ENCODE measurements around the gene MBOAT2.

MBOAT2 gene

GRCh38 chr2:9032536-9033255 is 29.2 kb upstream of the MBOAT2 start:
- no peak for DNase-seq
- Histone ChIP-seq H2BK15ac (ENCODE audit: low read depth, poor library complexity, severe bottlenecking) (no peak overlapping the region), H3K18ac (ENCODE audit: low read depth in 1 of 2, low read length in 2 of 2) (no peak overlapping the region), H2BK5ac (ENCODE audit: low read depth, low read length, poor library complexity, severe bottlenecking) (no peak overlapping the region), H2AFZ (ENCODE audit: low read depth, low read length) (no peak overlapping the region), H3K9me3 (ENCODE audit: control insufficient read depth, low read length) (no peaks in the 10 kb centered on the region), H2BK12ac (ENCODE audit: low read length in 2 of 2) (no peak overlapping the region), H3K14ac (ENCODE audit: low read length in 2 of 2) (no peak overlapping the region), H3K4me3 (ENCODE audit: insufficient read depth in 1 of 2, low read depth in 1 of 2, low read length in 2 of 2) (no peak overlapping the region), H2AK5ac (ENCODE audit: low read length, severe bottlenecking) (no peak overlapping the region), H3K4me2 (ENCODE audit: low read length, poor library complexity, severe bottlenecking) (no peak overlapping the region), H3K27ac (ENCODE audit: low read length, poor library complexity, severe bottlenecking) (no peak overlapping the region), H4K8ac (ENCODE audit: low read length) (no peak overlapping the region), H3K4ac (ENCODE audit: low read depth in 1 of 2, low read length in 2 of 2) (no peak overlapping the region), H3K23ac (ENCODE audit: low read length in 2 of 2) (no peak overlapping the region), H2BK120ac (ENCODE audit: low read depth, low read length) (no peak overlapping the region), H3K9ac (ENCODE audit: low read length) (no peak overlapping the region), H3K79me1 (replicated peaks; ENCODE audit: low read length, poor library complexity, severe bottlenecking) (no peaks in the 10 kb centered on the region), H3K36me3 (ENCODE audit: control insufficient read depth in 1 of 2, insufficient read depth in 2 of 2, low read depth in 1 of 2, low read length in 2 of 2) (no peaks in the 10 kb centered on the region), H3K4me1 (ENCODE audit: control insufficient read depth, insufficient read depth, low read depth, low read length) (peaks cover 5% of the 10 kb centered on the region), H3K27me3 (ENCODE audit: control insufficient read depth in 1 of 2, insufficient read depth in 1 of 2, low read length in 2 of 2) (no peaks in the 10 kb centered on the region), H4K91ac (ENCODE audit: low read length) (no peak overlapping the region)
- WGBS, result 92% methylated on average over 3 of the region's 3 CpGs

GRCh38 chr2:9032121-9032520 is 28.6 kb upstream of the MBOAT2 start:
- no peaks in the 10 kb centered on the region for H3K79me1 ChIP-seq (replicated peaks; ENCODE audit: low read length, poor library complexity, severe bottlenecking)
- no peak overlapping the region for H3K4me2 ChIP-seq (ENCODE audit: low read length, poor library complexity, severe bottlenecking)
- H3K14ac ChIP-seq (ENCODE audit: low read length in 2 of 2), result no peak overlapping the region
- no peak overlapping the region for H3K4me3 ChIP-seq (ENCODE audit: insufficient read depth in 1 of 2, low read depth in 1 of 2, low read length in 2 of 2)
- no peak overlapping the region for H4K91ac ChIP-seq (ENCODE audit: low read length)
- no peak overlapping the region for H2AFZ ChIP-seq (ENCODE audit: low read depth, low read length)
- no peak overlapping the region for H2BK12ac ChIP-seq (ENCODE audit: low read length in 2 of 2)
- H3K36me3 ChIP-seq (ENCODE audit: control insufficient read depth in 1 of 2, insufficient read depth in 2 of 2, low read depth in 1 of 2, low read length in 2 of 2), result no peaks in the 10 kb centered on the region
- no peak overlapping the region for H3K4ac ChIP-seq (ENCODE audit: low read depth in 1 of 2, low read length in 2 of 2)
- no peak overlapping the region for H2BK5ac ChIP-seq (ENCODE audit: low read depth, low read length, poor library complexity, severe bottlenecking)
- no peak overlapping the region for H2BK120ac ChIP-seq (ENCODE audit: low read depth, low read length)
- H3K18ac ChIP-seq (ENCODE audit: low read depth in 1 of 2, low read length in 2 of 2), result no peak overlapping the region
- H2BK15ac ChIP-seq (ENCODE audit: low read depth, poor library complexity, severe bottlenecking), result no peak overlapping the region
- peaks cover 5% of the 10 kb centered on the region for H3K4me1 ChIP-seq (ENCODE audit: control insufficient read depth, insufficient read depth, low read depth, low read length)
- no peak for DNase-seq
- H4K8ac ChIP-seq (ENCODE audit: low read length), result no peak overlapping the region
- no peak overlapping the region for H2AK5ac ChIP-seq (ENCODE audit: low read length, severe bottlenecking)
- 84% methylated on average over 5 of the region's 6 CpGs for WGBS
- no peak overlapping the region for H3K27ac ChIP-seq (ENCODE audit: low read length, poor library complexity, severe bottlenecking)
- H3K27me3 ChIP-seq (ENCODE audit: control insufficient read depth in 1 of 2, insufficient read depth in 1 of 2, low read length in 2 of 2), result no peaks in the 10 kb centered on the region
- H3K9ac ChIP-seq (ENCODE audit: low read length), result no peak overlapping the region
- no peak overlapping the region for H3K23ac ChIP-seq (ENCODE audit: low read length in 2 of 2)
- H3K9me3 ChIP-seq (ENCODE audit: control insufficient read depth, low read length), result no peaks in the 10 kb centered on the region

- Histone ChIP-seq H2BK120ac (ENCODE audit: low read depth, low read length) (no peak overlapping the region), H3K9ac (ENCODE audit: low read length) (no peak overlapping the region), H3K27ac (ENCODE audit: low read length, poor library complexity, severe bottlenecking) (no peak overlapping the region), H3K4me3 (ENCODE audit: insufficient read depth in 1 of 2, low read depth in 1 of 2, low read length in 2 of 2) (no peak overlapping the region), H3K14ac (ENCODE audit: low read length in 2 of 2) (no peak overlapping the region), H3K27me3 (ENCODE audit: control insufficient read depth in 1 of 2, insufficient read depth in 1 of 2, low read length in 2 of 2) (no peaks in the 10 kb centered on the region), H2AFZ (ENCODE audit: low read depth, low read length) (no peak overlapping the region), H4K91ac (ENCODE audit: low read length) (no peak overlapping the region), H3K79me1 (replicated peaks; ENCODE audit: low read length, poor library complexity, severe bottlenecking) (no peaks in the 10 kb centered on the region), H3K36me3 (ENCODE audit: control insufficient read depth in 1 of 2, insufficient read depth in 2 of 2, low read depth in 1 of 2, low read length in 2 of 2) (no peaks in the 10 kb centered on the region), H4K8ac (ENCODE audit: low read length) (no peak overlapping the region), H2BK15ac (ENCODE audit: low read depth, poor library complexity, severe bottlenecking) (no peak overlapping the region), H3K9me3 (ENCODE audit: control insufficient read depth, low read length) (no peaks in the 10 kb centered on the region), H2AK5ac (ENCODE audit: low read length, severe bottlenecking) (no peak overlapping the region), H3K4me1 (ENCODE audit: control insufficient read depth, insufficient read depth, low read depth, low read length) (peaks cover 5% of the 10 kb centered on the region), H2BK5ac (ENCODE audit: low read depth, low read length, poor library complexity, severe bottlenecking) (no peak overlapping the region), H3K4me2 (ENCODE audit: low read length, poor library complexity, severe bottlenecking) (no peak overlapping the region), H2BK12ac (ENCODE audit: low read length in 2 of 2) (no peak overlapping the region), H3K18ac (ENCODE audit: low read depth in 1 of 2, low read length in 2 of 2) (no peak overlapping the region), H3K23ac (ENCODE audit: low read length in 2 of 2) (no peak overlapping the region), H3K4ac (ENCODE audit: low read depth in 1 of 2, low read length in 2 of 2) (no peak overlapping the region)
- DNase-seq, result peak; percentile 13
Observed at GRCh38 chr2:9031246-9031645, 27.8 kb upstream of the MBOAT2 start.

GRCh38 chr2:9030841-9031240 is 27.4 kb upstream of the MBOAT2 start:
- peak; percentile 23 for DNase-seq
- H2AK5ac ChIP-seq (ENCODE audit: low read length, severe bottlenecking), result no peak overlapping the region
- H4K8ac ChIP-seq (ENCODE audit: low read length), result no peak overlapping the region
- no peaks in the 10 kb centered on the region for H3K9me3 ChIP-seq (ENCODE audit: control insufficient read depth, low read length)
- no peak overlapping the region for H3K27ac ChIP-seq (ENCODE audit: low read length, poor library complexity, severe bottlenecking)
- 92% methylated on average over 3 of the region's 4 CpGs for WGBS
- H4K91ac ChIP-seq (ENCODE audit: low read length), result no peak overlapping the region
- no peak overlapping the region for H3K4ac ChIP-seq (ENCODE audit: low read depth in 1 of 2, low read length in 2 of 2)
- no peak overlapping the region for H2AFZ ChIP-seq (ENCODE audit: low read depth, low read length)
- H3K23ac ChIP-seq (ENCODE audit: low read length in 2 of 2), result no peak overlapping the region
- H3K4me2 ChIP-seq (ENCODE audit: low read length, poor library complexity, severe bottlenecking), result no peak overlapping the region
- H2BK120ac ChIP-seq (ENCODE audit: low read depth, low read length), result no peak overlapping the region
- H3K79me1 ChIP-seq (replicated peaks; ENCODE audit: low read length, poor library complexity, severe bottlenecking), result no peaks in the 10 kb centered on the region
- H2BK5ac ChIP-seq (ENCODE audit: low read depth, low read length, poor library complexity, severe bottlenecking), result no peak overlapping the region
- no peak overlapping the region for H2BK12ac ChIP-seq (ENCODE audit: low read length in 2 of 2)
- no peaks in the 10 kb centered on the region for H3K27me3 ChIP-seq (ENCODE audit: control insufficient read depth in 1 of 2, insufficient read depth in 1 of 2, low read length in 2 of 2)
- no peak overlapping the region for H3K18ac ChIP-seq (ENCODE audit: low read depth in 1 of 2, low read length in 2 of 2)
- H2BK15ac ChIP-seq (ENCODE audit: low read depth, poor library complexity, severe bottlenecking), result no peak overlapping the region
- H3K9ac ChIP-seq (ENCODE audit: low read length), result no peak overlapping the region
- peak overlapping the region in 1 of 2 experiments; percentile 18 for H3K14ac ChIP-seq (ENCODE audit: low read length in 2 of 2)
- H3K4me3 ChIP-seq (ENCODE audit: insufficient read depth in 1 of 2, low read depth in 1 of 2, low read length in 2 of 2), result no peak overlapping the region
- peaks cover 5% of the 10 kb centered on the region for H3K4me1 ChIP-seq (ENCODE audit: control insufficient read depth, insufficient read depth, low read depth, low read length)
- H3K36me3 ChIP-seq (ENCODE audit: control insufficient read depth in 1 of 2, insufficient read depth in 2 of 2, low read depth in 1 of 2, low read length in 2 of 2), result no peaks in the 10 kb centered on the region
